Right lobe of liver (tissue), 6 donors: Measurements from ENCODE around the gene CD300LD. TPM values are rescaled to one million over a fixed set of nuclear protein-coding genes. Genes with fewer than 3 reads are reported as not detected.

Experiments used
- ATAC-seq, 4 donors: fragments of 200-7000 bp; cut with Tn5 transposase; one replicate each; pipeline ENCODE4 v1.9.1; 2020; ENCODE audit warnings: mild to moderate bottlenecking in 4 of 4, moderate library complexity in 4 of 4
- DNase-seq, 3 donors: peaks; one replicate each; pipeline ENCODE4 v3.0.0-alpha.2; 2020
- H3K27ac ChIP-seq, 3 donors: fragments of 200-600 bp; one replicate each; pipeline ENCODE4 v1.8.0; 2022
- H3K27me3 ChIP-seq, 2 donors: fragments of 200-600 bp; one replicate each; pipeline ENCODE4 v1.8.0; 2022
- H3K36me3 ChIP-seq, 4 donors: fragments of 200-600 bp; sonication (generic) in 1 of 4; one replicate each; pipeline versions ENCODE4 v1.5.1 to v1.8.0; 2017 to 2022; ENCODE audit warnings: control low read depth in 1 of 4
- H3K4me1 ChIP-seq, 4 donors: fragments of 200-600 bp; sonication (generic) in 1 of 4; one replicate each; pipeline versions ENCODE4 v1.5.1 to v1.8.0; 2017 to 2022; ENCODE audit warnings: control low read depth in 1 of 4
- H3K4me3 ChIP-seq, 3 donors: fragments of 200-600 bp; one replicate each; pipeline ENCODE4 v1.8.0; 2022
- H3K9me3 ChIP-seq, 4 donors: fragments of 200-600 bp; sonication (generic) in 1 of 4; one replicate each; pipeline versions ENCODE4 v1.5.1 to v1.8.0; 2017 to 2022; ENCODE audit warnings: control low read depth in 1 of 4
- POLR2A ChIP-seq: fragments of 450-650 bp; IDR thresholded peaks from one replicate; pipeline ENCODE4 v1.6.1; 2017; ENCODE audit warnings: antibody characterized with exemption, mild to moderate bottlenecking
- WGBS: methylation state at CpG from one replicate; pipeline ENCODE4 v1.1.6; 2018; ENCODE audit warnings: low coverage, low lambda C conversion rate; ENCODE audit not compliant: insufficient coverage; ENCODE audit errors: missing lambda C conversion rate; 5-methylcytosine and 5-hydroxymethylcytosine counted together
- intact Hi-C, 2 donors: fragments of 100-400 bp; cut with DNase I; formaldehyde crosslinking; loops; one replicate each; pipeline versions ENCODE4 v1.11.2 to v1.14.1; 2022
- total RNA-seq, 6 experiments: library from RNA; depleted of rRNA in 2 of 6; stranded (reverse); fragments of >200 nt in 2 of 6; fragmentation: NEBNext Ultra II Directional in 3 of 6; extraction: Animal tissue kit (Norgen Biotek cat#: 25700) in 3 of 6; gene quantifications; one replicate each; pipeline versions ENCODE4 v1.1.0 to v1.2.4, GENCODE V29; 2016 to 2023
- TF ChIP-seq, protein P1 (sequence below), 4 donors: fragments of 200-600 bp in 3 of 4; fragments of 450-650 bp in 1 of 4; IDR thresholded peaks; one replicate each; pipeline versions ENCODE4 v1.5.1 to v1.8.0; 2016 to 2022; ENCODE audit warnings: antibody characterized with exemption in 4 of 4, mild to moderate bottlenecking in 2 of 4
- donor health status: DM: no; HTN: yes; CAD: no.
- donor health status: DM: no; HTN: no; CAD: no.
- donor health status: DM: no; HTN: no; CAD: no.
- donor health status: DM: no; HTN: yes; CAD: no.
- donor health status: DM: no; HTN: yes; CAD: no.

The CD300LD gene
- total RNA-seq, 6 experiments from 2014 or later, result not detected

DNA sequence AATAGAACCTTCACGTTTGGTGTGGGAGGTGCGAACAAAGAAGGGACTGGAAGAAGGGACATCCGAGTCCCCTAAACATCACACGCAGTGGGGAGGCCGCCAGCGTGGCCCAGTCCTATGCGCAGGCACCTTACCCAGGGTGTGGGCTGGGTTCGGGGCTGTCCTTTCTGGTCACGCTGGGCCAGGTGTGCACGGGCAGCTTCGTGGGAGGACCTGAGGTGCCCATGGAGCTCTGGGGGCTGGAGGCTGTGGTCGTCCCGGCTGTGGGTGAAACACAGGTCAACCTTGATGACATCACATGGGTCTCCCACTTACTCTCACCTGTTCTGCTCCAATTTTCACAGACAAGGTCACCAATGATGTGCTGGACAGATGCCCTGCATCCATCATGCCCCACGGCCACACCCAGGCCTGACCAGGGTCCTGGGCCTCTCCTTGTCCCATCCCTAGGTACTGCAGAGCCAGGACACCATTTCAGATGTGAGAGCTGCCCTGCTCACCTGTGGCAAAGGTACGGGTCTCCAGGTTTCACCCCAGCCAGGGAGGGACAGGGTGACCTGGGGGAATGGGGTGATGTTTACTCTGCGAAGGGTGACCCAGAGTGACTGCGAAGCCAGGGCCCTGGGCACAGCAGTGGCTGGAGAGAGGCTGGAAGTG lies 49.2 kb downstream of the CD300LD start:
- H3K9me3 ChIP-seq, result no peaks in the 10 kb centered on the region
- no peaks in the 10 kb centered on the region for H3K36me3 ChIP-seq
- no peaks in the 10 kb centered on the region for H3K27me3 ChIP-seq
- H3K4me3 ChIP-seq, result no peak overlapping the region
- no peak for TF ChIP-seq POLR2A
- TF ChIP-seq, protein P1, sequence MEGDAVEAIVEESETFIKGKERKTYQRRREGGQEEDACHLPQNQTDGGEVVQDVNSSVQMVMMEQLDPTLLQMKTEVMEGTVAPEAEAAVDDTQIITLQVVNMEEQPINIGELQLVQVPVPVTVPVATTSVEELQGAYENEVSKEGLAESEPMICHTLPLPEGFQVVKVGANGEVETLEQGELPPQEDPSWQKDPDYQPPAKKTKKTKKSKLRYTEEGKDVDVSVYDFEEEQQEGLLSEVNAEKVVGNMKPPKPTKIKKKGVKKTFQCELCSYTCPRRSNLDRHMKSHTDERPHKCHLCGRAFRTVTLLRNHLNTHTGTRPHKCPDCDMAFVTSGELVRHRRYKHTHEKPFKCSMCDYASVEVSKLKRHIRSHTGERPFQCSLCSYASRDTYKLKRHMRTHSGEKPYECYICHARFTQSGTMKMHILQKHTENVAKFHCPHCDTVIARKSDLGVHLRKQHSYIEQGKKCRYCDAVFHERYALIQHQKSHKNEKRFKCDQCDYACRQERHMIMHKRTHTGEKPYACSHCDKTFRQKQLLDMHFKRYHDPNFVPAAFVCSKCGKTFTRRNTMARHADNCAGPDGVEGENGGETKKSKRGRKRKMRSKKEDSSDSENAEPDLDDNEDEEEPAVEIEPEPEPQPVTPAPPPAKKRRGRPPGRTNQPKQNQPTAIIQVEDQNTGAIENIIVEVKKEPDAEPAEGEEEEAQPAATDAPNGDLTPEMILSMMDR (IDR thresholded peaks at IDR 0.05), result no peak
- DNase-seq, result no peak
- 73% methylated on average over 3 of the region's 17 CpGs for WGBS
- ATAC-seq, result no peak
- no peaks in the 10 kb centered on the region for H3K4me1 ChIP-seq
- H3K27ac ChIP-seq, result no peak overlapping the region
- intact Hi-C loops, result no loop called here

DNA sequence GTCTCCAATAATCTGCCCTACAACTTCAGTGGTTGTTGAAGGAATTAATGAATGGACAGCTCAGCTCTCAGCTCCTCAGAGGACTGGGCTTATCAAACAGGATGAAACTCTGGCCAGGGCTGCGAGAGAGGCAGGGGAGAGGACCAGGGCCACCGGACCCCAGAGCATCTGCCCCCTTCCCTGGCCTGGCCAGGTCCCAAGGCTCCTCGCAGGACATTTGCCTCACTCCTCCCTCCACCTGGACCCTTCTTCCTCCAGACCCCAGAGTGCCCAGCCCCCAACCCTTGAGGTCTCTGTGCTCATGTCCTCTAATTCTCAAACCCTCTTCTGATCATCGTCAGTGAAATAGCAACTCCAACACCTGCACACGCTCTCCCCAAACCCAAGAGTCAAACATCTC lies 49.9 kb downstream of the CD300LD start:
- H3K4me1 ChIP-seq, result no peaks in the 10 kb centered on the region
- no peak overlapping the region for H3K4me3 ChIP-seq
- TF ChIP-seq POLR2A, result no peak
- TF ChIP-seq, protein P1 (IDR thresholded peaks at IDR 0.05), result no peak
- H3K27me3 ChIP-seq, result no peaks in the 10 kb centered on the region
- ATAC-seq, result no peak
- intact Hi-C loops, result no loop called here
- 76% methylated on average over 5 of the region's 5 CpGs for WGBS
- no peaks in the 10 kb centered on the region for H3K36me3 ChIP-seq
- H3K27ac ChIP-seq, result no peak overlapping the region
- no peak for DNase-seq
- H3K9me3 ChIP-seq, result no peaks in the 10 kb centered on the region

DNA sequence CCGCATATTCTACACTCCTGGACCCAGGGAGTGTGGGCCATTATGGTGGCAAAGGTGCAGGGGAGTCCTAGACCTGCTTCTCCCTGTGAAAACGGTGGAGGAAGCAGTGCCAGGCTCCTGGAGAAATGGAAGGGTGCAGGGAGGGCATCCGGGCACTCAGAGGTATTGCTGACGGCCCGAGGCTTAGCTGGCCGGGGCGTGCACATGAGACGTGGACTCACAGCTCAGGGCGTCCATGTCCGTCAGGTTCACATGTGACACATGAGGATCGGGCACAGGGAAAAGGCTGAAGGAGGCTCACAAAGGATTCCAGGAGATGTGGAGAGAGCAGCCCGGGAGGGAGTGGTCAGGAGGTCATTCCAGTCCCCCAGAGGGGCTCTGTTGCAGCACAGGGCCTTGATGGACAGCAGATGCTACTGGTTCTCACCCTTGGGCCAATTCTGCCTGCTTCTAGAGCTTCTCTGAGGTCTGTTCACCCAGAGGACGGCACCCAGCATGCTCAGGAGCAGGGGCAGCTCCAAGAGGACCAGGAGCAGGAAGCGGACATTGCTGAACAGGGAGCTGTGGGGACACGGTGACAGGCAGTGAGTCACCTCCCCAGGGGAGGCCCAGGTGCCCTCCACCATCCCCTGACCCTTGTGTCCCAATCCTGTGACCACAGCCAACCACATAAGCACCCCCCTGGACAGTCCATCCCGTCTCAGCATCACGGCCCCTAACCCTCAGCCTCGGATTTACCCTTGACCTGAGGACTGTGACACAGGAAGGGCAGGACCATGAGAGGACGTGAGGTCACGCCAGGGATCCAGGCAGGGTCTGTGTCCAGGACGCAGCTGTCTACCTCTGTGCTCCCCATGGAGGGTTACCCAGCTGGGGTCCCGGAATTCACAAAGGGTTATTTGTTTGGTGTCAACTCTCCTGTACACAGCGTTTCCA lies 50.6 kb downstream of the CD300LD start:
- TF ChIP-seq, protein P1 (IDR thresholded peaks at IDR 0.05), result no peak
- no peak for TF ChIP-seq POLR2A
- no peak for DNase-seq
- WGBS, result 39% methylated on average over 7 of the region's 23 CpGs
- H3K36me3 ChIP-seq, result no peaks in the 10 kb centered on the region
- ATAC-seq, result no peak
- H3K27me3 ChIP-seq, result no peaks in the 10 kb centered on the region
- H3K4me3 ChIP-seq, result no peak overlapping the region
- H3K4me1 ChIP-seq, result no peaks in the 10 kb centered on the region
- H3K27ac ChIP-seq, result no peak overlapping the region
- H3K9me3 ChIP-seq, result no peaks in the 10 kb centered on the region
- intact Hi-C loops, result no loop called here

GRCh38 chr17:74539281-74539820 lies 52.7 kb downstream of the CD300LD start:
- Histone ChIP-seq H3K27ac (no peak overlapping the region), H3K4me3 (no peak overlapping the region), H3K36me3 (no peaks in the 10 kb centered on the region), H3K9me3 (no peaks in the 10 kb centered on the region), H3K4me1 (no peaks in the 10 kb centered on the region), H3K27me3 (no peaks in the 10 kb centered on the region)
- ATAC-seq, result no peak
- peak in 1 of 3 donors; percentile 36 for DNase-seq
- intact Hi-C loops, result no loop called here
- TF ChIP-seq, protein P1 (IDR thresholded peaks at IDR 0.05), result no peak
- TF ChIP-seq POLR2A, result no peak
- 29% methylated on average over 4 of the region's 10 CpGs for WGBS
